ENCODE results near the gene PRDM11.
A peak's percentile ranks its signal among the peaks of the same experiment; 100 is the strongest.

PRDM11 gene

GRCh38 chr11:45142241-45143055 lies 4.0 kb upstream of the PRDM11 start:
- DNase-seq (ENCODE audit: low spot score), result no peak

- no peak for DNase-seq (ENCODE audit: low spot score)
These were observed 2.9 kb upstream of the PRDM11 start for GRCh38 chr11:45143494-45143893.

GRCh38 chr11:45144126-45145082 lies 2.0 kb upstream of the PRDM11 start:
- DNase-seq (ENCODE audit: low spot score), result no peak

- DNase-seq (ENCODE audit: low spot score), result no peak
These were observed 1.4 kb upstream of the PRDM11 start for GRCh38 chr11:45145083-45145378.

- peak; percentile 58 for DNase-seq (ENCODE audit: low spot score)
These were observed 914 bp upstream of the PRDM11 start for GRCh38 chr11:45145379-45146071.

- peak; percentile 99 for DNase-seq (ENCODE audit: low spot score)
These were observed 734 bp downstream of the PRDM11 start for GRCh38 chr11:45147017-45147728.

GRCh38 chr11:45147891-45148675 lies 1.6 kb downstream of the PRDM11 start:
- no peak for DNase-seq (ENCODE audit: low spot score)

- DNase-seq (ENCODE audit: low spot score), result no peak
These were observed 3.1 kb downstream of the PRDM11 start for GRCh38 chr11:45149483-45150056.

GRCh38 chr11:45150301-45150700 lies 3.9 kb downstream of the PRDM11 start:
- no peak for DNase-seq (ENCODE audit: low spot score)

- no peak for DNase-seq (ENCODE audit: low spot score)
These were observed 4.5 kb downstream of the PRDM11 start for GRCh38 chr11:45150943-45151342.

- DNase-seq (ENCODE audit: low spot score), result no peak
These were observed 5.0 kb downstream of the PRDM11 start for GRCh38 chr11:45151362-45151982.

GRCh38 chr11:45152740-45153595 lies 6.5 kb downstream of the PRDM11 start:
- DNase-seq (ENCODE audit: low spot score), result no peak

- no peak for DNase-seq (ENCODE audit: low spot score)
These were observed 7.8 kb downstream of the PRDM11 start for GRCh38 chr11:45154276-45154675.

- DNase-seq (ENCODE audit: low spot score), result no peak
These were observed 8.7 kb downstream of the PRDM11 start for GRCh38 chr11:45155058-45155551.

- DNase-seq (ENCODE audit: low spot score), result no peak
These were observed 9.3 kb downstream of the PRDM11 start for GRCh38 chr11:45155627-45156180.

GRCh38 chr11:45156201-45156600 lies 9.8 kb downstream of the PRDM11 start:
- DNase-seq (ENCODE audit: low spot score), result no peak

- no peak for DNase-seq (ENCODE audit: low spot score)
These were observed 10.3 kb downstream of the PRDM11 start for GRCh38 chr11:45156741-45157140.
